ENCODE data around the gene SIGLEC14.

The SIGLEC14 gene

DNA sequence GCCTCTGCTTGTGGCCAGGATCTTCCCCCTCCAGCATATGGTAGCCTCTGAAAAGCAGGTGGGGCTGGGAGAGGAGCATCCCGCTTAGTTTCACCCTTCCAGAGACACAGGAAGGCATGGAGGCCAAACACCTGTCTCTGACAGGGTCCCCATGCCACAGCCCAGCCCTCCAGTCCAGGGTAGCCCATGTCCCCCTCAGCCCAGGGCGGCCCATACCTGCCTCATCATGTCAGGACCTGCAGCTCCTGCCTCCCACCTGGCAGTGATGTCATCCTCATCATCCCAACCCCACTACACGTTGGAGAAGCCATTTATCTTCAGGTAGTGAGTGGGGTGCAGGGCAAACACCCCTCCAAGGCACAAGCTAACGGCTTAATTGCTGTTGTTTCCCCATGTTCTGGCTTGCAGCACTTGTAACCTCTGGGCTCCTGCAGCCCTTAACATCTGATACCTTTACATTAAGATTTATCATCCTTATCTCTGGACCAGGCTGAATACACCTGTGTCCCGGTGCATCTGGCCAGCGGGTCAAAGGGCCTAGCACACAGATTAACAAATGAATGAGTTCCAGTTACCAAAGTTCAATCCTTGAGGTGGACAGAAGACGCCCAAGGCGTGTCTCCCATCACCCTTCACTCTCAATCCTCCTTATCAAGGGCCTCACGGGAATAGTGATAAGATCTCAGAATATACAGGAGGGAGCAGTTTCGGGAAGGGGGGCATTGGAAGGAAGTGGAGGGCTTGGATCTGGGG, 53.3 kb downstream of the SIGLEC14 start:
- peaks cover 3% of the 10 kb centered on the region; the same call in 1 of the 2 replicates for H3K36me3 ChIP-seq (ENCODE audit: insufficient read depth, low read length)
- TF ChIP-seq, protein P1, sequence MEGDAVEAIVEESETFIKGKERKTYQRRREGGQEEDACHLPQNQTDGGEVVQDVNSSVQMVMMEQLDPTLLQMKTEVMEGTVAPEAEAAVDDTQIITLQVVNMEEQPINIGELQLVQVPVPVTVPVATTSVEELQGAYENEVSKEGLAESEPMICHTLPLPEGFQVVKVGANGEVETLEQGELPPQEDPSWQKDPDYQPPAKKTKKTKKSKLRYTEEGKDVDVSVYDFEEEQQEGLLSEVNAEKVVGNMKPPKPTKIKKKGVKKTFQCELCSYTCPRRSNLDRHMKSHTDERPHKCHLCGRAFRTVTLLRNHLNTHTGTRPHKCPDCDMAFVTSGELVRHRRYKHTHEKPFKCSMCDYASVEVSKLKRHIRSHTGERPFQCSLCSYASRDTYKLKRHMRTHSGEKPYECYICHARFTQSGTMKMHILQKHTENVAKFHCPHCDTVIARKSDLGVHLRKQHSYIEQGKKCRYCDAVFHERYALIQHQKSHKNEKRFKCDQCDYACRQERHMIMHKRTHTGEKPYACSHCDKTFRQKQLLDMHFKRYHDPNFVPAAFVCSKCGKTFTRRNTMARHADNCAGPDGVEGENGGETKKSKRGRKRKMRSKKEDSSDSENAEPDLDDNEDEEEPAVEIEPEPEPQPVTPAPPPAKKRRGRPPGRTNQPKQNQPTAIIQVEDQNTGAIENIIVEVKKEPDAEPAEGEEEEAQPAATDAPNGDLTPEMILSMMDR (IDR thresholded peaks at IDR 0.05; ENCODE audit: borderline replicate concordance, extremely low read depth, low read length, poor library complexity, severe bottlenecking) = no peak
- TF ChIP-seq EZH2 (IDR thresholded peaks at IDR 0.05; ENCODE audit: borderline replicate concordance, low read depth, low read length, severe bottlenecking) = no peak
- H2AFZ ChIP-seq (ENCODE audit: low read depth, low read length) = peak overlapping the region; percentile 80
- no peaks in the 10 kb centered on the region for H4K20me1 ChIP-seq (ENCODE audit: insufficient read depth, low read length)
- peaks cover 16% of the 10 kb centered on the region for H3K4me1 ChIP-seq (ENCODE audit: insufficient read depth, low read length)
- H3K4me3 ChIP-seq (ENCODE audit: low read depth in 1 of 2, low read length in 2 of 2) = peak overlapping the region; percentile 41 to 81; a peak in 3 of 4 replicates
- H3K79me2 ChIP-seq (ENCODE audit: insufficient read depth, low read length) = no peaks in the 10 kb centered on the region
- H3K27ac ChIP-seq (ENCODE audit: low read length) = peak overlapping the region; percentile 51
- peak overlapping the region; percentile 60 for H3K9ac ChIP-seq (ENCODE audit: low read depth, low read length)
- no peaks in the 10 kb centered on the region for H3K9me3 ChIP-seq (ENCODE audit: insufficient read depth, low read length, severe bottlenecking)
- peak overlapping the region; percentile 84 for H3K4me2 ChIP-seq (ENCODE audit: insufficient read depth, low read length)
- no peak for ATAC-seq (ENCODE audit: insufficient read depth, low read depth)
- no peak for DNase-seq
- H3K27me3 ChIP-seq (ENCODE audit: insufficient read depth, low read length, poor library complexity) = no peaks in the 10 kb centered on the region

Measured in DND-41 (cell line).